Prostate gland (tissue), 2 donors: ENCODE results near the gene SMARCA2.

Experiments
- POLR2A ChIP-seq: fragments of 450-650 bp; IDR thresholded peaks from one replicate; pipeline ENCODE4 v1.6.1; 2016; ENCODE audit warnings: antibody characterized with exemption, mild to moderate bottlenecking
- POLR2AphosphoS5 ChIP-seq: sonication (generic); formaldehyde crosslinking; IDR thresholded peaks from one replicate; pipeline ENCODE4 v1.6.1; 2017; ENCODE audit warnings: antibody characterized with exemption
- TF ChIP-seq, protein P1 (sequence below), 4 experiments: fragments of 200-600 bp in 2 of 4; fragments of 450-650 bp in 2 of 4; sonication (generic) in 2 of 4; IDR thresholded peaks; 1 replicate in 3 of 4; 2 replicates in 1 of 4; pipeline ENCODE4 v1.5.1; 2016 to 2019; ENCODE audit warnings: antibody characterized with exemption in 4 of 4, mild to moderate bottlenecking in 2 of 4, moderate library complexity in 2 of 4

DNA sequence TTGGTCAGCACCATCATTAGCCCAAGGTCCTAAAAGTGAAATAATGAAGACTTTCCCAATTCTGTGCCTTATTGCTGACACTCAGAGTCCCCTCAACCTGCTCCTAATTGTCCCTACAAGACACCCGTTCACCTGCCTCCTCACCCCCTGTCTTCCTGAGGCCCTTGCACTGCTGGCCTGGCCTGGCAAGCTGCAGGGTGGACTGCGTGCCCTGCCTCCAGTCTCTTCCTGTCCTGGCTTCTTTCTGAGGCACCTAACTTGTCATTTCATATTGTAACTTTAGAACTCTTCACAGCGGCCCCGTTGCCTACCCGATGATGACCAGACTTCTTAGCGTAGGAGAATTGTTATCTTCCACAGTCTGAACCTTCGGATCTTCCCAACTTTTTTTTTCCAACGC, 153.9 kb downstream of the SMARCA2 start:
- TF ChIP-seq, protein P1, sequence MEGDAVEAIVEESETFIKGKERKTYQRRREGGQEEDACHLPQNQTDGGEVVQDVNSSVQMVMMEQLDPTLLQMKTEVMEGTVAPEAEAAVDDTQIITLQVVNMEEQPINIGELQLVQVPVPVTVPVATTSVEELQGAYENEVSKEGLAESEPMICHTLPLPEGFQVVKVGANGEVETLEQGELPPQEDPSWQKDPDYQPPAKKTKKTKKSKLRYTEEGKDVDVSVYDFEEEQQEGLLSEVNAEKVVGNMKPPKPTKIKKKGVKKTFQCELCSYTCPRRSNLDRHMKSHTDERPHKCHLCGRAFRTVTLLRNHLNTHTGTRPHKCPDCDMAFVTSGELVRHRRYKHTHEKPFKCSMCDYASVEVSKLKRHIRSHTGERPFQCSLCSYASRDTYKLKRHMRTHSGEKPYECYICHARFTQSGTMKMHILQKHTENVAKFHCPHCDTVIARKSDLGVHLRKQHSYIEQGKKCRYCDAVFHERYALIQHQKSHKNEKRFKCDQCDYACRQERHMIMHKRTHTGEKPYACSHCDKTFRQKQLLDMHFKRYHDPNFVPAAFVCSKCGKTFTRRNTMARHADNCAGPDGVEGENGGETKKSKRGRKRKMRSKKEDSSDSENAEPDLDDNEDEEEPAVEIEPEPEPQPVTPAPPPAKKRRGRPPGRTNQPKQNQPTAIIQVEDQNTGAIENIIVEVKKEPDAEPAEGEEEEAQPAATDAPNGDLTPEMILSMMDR (IDR thresholded peaks at IDR 0.05) = no peak
- TF ChIP-seq POLR2AphosphoS5 (no peak), POLR2A (no peak)
